ENCODE results near the gene ACVRL1.

The ACVRL1 gene
- total RNA-seq: 0.04 to 0.06 reads per million in 2 experiments

- DNase-seq (ENCODE audit: low read depth): no peak
Observed at GRCh38 chr12:51907083-51907855, at the start of gene ACVRL1. Gene ACVRL1, plus strand, starts transcription at chr12:51907504. Its CDS starts 4,971 bp downstream, at chr12:51912475.

DNA sequence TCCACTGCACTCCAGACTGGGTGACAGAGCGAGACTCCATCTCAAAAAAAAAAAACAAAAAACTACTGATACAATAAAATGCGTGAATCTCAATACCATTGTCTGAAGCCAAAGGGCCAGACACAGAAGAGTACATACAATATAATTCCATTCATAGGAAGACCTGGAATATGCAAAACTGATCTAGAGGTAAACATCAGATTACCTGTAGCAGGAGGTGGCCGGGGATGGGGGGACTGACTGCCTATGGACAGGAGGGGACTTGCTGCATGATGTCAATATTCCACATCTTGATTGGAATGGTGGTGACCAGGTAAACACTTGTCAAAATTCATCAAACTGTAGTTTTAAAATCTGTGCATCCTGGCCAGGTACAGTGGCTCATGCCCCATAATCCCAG, 46.3 kb upstream of the ACVRL1 start:
- DNase-seq (ENCODE audit: low read depth): no peak

GRCh38 chr12:51862947-51863346, 44.4 kb upstream of the ACVRL1 start:
- DNase-seq (ENCODE audit: low read depth): no peak

DNA sequence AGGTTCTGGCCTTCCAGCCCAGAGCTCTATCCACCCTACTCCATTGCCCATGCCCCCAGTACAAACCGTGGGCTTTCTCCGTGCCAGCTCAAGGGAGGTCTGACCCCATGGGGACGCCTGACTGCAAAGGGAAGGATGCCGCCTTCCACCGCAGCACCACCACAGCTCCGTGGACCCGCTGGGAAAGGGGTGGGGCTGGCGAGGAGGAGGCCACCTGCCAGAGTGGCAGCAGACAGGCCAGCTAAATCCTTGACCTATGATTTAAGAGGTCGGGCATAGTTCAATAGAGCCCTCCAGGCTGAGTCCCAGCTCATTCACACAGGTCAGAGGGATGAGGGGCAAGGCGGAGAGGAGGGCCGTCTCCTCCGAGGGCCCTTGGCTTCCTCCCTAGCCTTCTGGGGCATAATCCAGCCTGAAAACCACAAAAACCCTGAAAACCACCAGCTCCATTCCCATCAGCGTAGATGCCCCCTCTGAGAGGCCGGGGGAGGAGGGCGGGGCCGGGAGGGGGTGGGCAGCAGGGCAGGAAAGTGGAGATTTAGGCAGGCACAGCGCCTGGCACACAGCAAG, 43.9 kb upstream of the ACVRL1 start:
- no peak for DNase-seq (ENCODE audit: low read depth)

GRCh38 chr12:51863933-51864832, 43.1 kb upstream of the ACVRL1 start:
- no peak for DNase-seq (ENCODE audit: low read depth)

- DNase-seq (ENCODE audit: low read depth): no peak
Observed at GRCh38 chr12:51864833-51865670, 42.3 kb upstream of the ACVRL1 start.

DNA sequence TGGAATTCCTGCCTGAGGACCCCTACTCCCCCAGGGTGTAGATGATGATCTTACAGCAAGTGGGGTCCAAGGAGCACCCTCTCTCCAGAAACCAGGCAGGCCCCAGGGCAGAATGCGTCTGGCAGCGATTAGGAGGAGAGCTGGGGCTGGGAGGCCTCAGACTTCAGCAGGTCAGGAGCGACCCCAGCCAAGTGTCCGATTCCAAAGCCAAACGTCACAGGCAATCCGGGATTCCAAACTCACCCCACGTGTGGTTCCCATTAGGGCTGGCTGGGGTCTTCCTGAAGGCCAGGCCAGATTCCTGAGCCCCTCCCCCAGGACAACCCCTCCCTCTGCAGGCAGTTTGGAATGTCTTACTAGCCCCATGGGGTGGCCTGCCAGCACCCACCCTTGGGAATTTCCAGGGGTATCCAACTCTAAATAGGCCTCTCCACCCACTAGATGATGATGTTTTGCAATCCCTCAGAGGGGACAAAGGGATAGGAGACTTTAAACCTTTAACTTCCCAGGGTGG, 41.5 kb upstream of the ACVRL1 start:
- no peak for DNase-seq (ENCODE audit: low read depth)

GRCh38 chr12:51866324-51866723, 41.0 kb upstream of the ACVRL1 start:
- DNase-seq (ENCODE audit: low read depth): no peak

DNA sequence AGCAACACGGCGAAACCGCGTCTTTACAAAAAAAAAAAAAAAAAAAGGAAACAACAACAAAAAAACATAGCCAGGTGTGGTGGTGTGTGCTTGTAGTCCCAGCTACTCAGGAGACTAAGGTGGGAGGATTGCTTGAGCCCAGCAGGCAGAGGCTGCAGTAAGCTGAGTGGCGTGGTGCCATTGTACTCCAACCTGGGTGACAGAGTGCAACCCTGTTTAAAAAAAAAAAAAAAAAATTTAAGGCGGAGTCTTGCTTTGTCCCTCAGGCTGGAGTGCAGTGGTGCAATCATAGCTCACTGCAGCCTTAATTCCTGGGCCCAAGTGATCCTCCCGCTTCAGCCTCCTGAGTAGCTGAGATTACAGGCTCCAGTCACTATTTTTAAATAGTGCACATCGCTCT, 40.5 kb upstream of the ACVRL1 start:
- DNase-seq (ENCODE audit: low read depth): no peak

DNA sequence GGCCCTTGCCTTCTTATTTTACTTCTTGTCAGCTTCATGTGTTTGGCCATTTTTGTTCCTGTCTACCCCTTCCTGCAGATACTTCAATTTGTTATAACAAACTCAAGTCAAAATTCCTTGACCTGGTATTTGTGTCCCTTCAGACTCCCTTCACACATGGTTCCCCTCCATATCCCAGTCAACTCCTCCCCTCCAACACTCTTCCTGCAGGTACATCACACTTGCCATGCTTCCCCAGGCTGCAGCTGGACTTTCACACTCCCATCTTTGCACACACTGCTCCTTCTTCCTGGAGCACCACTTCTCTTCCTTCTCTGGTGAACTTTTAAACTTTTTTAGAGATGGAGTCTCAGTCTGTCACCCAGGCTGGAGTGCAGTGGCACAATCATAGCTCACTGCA, 39.9 kb upstream of the ACVRL1 start:
- no peak for DNase-seq (ENCODE audit: low read depth)

- no peak for DNase-seq (ENCODE audit: low read depth)
Observed at GRCh38 chr12:51867796-51868428, 39.4 kb upstream of the ACVRL1 start.

- DNase-seq (ENCODE audit: low read depth): no peak
Observed at GRCh38 chr12:51868821-51869495, 38.3 kb upstream of the ACVRL1 start.

DNA sequence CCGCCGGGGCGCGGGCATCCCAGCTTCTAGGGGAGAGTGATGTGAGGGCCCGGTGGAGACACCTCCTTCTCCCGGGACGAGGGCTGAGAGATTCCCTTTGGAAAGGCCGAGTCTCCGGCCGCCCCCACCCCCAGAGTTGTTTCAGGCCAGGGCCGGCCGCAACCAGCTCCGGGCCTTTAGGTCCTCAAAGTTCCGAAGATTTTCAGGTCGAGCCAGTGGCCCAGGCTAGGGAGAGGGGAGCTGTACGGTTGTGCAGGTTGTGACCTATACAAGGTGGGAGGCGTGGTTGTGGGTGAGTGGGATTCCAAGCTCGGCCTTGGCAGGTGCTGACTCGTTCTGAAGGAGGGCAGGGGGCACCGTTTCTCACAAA, 37.8 kb upstream of the ACVRL1 start:
- no peak for DNase-seq (ENCODE audit: low read depth)

DNA sequence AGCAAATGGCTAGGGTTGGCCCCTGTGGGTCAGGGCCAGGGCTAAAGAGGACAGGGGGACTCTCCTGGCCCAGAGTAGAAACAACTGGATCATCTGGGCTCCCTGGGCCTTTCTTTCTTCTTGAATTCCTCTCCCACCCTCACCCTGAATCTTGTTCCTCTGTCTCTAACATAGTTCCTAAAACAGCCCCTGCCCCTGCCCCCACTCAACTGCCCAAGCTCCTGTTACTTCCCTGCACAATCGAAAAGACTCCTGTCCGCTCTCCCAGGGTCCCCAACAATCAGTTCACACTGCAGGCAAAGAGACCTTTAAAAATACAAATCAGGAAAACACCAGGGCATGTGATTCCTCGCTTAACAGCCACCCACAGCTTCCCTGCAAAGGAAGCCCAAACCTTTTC, 37.4 kb upstream of the ACVRL1 start:
- no peak for DNase-seq (ENCODE audit: low read depth)

GRCh38 chr12:51870504-51870903, 36.8 kb upstream of the ACVRL1 start:
- no peak for DNase-seq (ENCODE audit: low read depth)

GRCh38 chr12:51871126-51871525, 36.2 kb upstream of the ACVRL1 start:
- DNase-seq (ENCODE audit: low read depth): no peak

GRCh38 chr12:51871918-51872688, 35.2 kb upstream of the ACVRL1 start:
- DNase-seq (ENCODE audit: low read depth): no peak

- DNase-seq (ENCODE audit: low read depth): no peak
Observed at GRCh38 chr12:51872689-51872981, 34.7 kb upstream of the ACVRL1 start.

DNA sequence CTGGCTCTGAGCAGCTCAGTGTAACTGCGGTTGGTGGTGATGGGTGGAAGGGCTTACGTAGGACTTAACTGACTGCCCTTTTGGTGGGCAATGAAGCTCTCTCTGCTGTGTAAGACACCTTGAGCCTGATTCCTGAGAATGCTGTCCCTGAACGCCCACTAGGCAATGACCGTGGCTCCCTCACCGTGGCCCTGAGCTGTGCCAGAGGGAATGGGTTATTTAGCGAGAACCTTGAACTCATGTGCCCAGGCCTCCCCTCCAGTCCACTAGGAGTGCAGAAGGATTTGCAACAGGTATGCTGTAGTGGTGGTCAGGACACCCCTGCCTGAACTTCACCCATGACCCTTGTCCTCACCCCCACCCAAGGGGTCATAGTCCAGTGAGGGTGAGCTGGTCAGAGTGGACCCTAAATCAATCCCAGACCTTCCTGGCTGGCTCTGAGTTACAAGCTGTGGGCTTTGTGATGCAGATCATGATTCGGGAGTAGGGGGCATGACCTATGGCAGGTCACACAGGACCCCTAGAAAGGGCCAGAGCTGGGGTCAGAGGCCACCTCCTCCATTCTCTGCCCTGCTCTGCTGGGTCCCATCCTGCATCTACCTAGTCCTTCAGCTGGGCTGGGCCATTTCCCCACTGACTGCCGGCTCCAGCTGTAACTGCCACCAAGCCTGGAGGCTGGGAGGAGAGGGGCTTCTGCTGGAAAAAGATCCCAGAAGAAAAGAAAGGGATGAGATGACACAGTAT, 33.9 kb upstream of the ACVRL1 start:
- DNase-seq (ENCODE audit: low read depth): no peak
